Activated CD8-positive, alpha-beta memory T cell treated with anti-CD3 and anti-CD28 coated beads for 24 hours (primary cell): ENCODE data around the gene ABHD16B.

ENCODE experiments used
- DNase-seq: peaks from one replicate; pipeline ENCODE4 v3.0.0-alpha.2; 2020

Gene ABHD16B

GRCh38 chr20:63897978-63898561 lies 36.8 kb downstream of the ABHD16B start:
- DNase-seq = no peak

DNA sequence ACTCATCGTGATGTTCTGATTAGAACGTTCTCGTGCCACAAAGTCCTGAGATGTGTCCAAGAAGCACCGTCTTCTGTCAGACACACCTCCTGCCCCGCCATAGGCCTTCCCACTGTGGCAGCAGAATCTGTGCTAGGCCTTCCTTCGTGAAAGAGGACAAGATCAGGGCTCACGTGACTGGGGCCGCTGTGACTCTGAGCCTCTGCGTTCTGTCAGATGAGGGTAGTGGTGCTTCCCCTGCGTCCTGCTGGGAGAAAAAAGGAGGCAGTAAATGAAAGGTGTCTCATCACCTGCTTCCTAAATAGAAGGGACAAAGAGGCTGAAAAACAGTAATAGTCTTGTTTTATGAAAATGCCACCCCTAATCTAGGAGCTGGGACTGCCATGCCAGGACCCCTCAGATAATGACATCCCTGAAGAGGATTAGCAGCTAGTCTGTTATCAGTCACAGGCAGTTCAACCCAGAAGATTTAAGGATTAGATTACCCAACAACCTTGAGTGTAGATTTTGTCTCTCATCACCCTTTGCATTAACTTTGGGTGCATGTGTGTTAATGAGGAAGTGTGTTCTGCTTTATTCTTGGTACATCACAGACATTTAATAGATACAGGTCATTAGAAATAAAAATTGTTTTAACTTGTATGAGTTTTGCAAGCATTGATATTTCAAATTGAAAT lies 37.7 kb downstream of the ABHD16B start:
- DNase-seq = no peak

GRCh38 chr20:63900413-63900812 lies 39.1 kb downstream of the ABHD16B start:
- DNase-seq = no peak

- DNase-seq = no peak
Observed at GRCh38 chr20:63903796-63904561, 42.7 kb downstream of the ABHD16B start.

- DNase-seq = no peak
Observed at GRCh38 chr20:63908008-63908682, 46.8 kb downstream of the ABHD16B start.

DNA sequence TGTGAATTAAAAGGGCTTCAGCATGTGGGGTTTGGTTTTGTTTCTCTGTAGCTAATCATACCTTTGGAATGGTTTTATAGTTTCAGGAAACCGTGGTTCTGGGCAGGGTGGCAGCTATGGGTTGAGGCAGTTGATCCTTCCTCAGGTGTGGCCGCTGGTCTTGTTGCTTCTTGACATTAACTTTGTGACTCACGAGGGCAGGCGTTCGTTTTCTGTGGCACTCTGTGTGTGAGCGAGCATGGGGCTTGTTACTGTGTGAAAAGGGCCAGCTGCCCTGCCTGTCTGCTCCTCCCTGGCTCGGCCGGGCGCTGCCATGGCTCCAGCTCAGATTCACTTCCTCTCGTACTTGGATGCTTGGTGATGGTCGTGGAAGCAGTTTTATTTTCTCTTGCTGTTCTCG lies 49.9 kb downstream of the ABHD16B start:
- no peak for DNase-seq
